Stimulated activated effector memory CD8-positive, alpha-beta T cell treated with anti-CD3 and anti-CD28 coated beads, Interleukin-12 subunit alpha, Interleukin-12 subunit beta, amount 100 ng/mL, for 72 hours (primary cell): ENCODE results near the gene SPDYE2.
A peak's percentile ranks its signal among the peaks of the same experiment; 100 is the strongest.
"Not testable (repeated sequence)": the region's sequence is repeated elsewhere in the genome, so short reads cannot be mapped to it uniquely, and the experiment has no call there.

ENCODE experiments used
- ATAC-seq: fragments of 150-1000 bp; cut with Tn5 transposase; 2 replicates; pipeline ENCODE4 v1.10.0; 2021
- DNase-seq, 2 donors: peaks; one replicate each; pipeline ENCODE4 v3.0.0; 2021 to 2022; ENCODE audit warnings: low spot score in 2 of 2
- H3K27ac Mint-ChIP-seq: one replicate; pipeline ENCODE4 v1.8.0; 2022; ENCODE audit warnings: mild to moderate bottlenecking, mixed read lengths
- H3K36me3 Mint-ChIP-seq: one replicate; pipeline ENCODE4 v1.8.0; 2022; ENCODE audit warnings: mild to moderate bottlenecking, mixed read lengths
- H3K4me1 Mint-ChIP-seq: one replicate; pipeline ENCODE4 v1.8.0; 2022; ENCODE audit warnings: mixed read lengths
- H3K4me3 Mint-ChIP-seq: one replicate; pipeline ENCODE4 v1.8.0; 2022; ENCODE audit warnings: mild to moderate bottlenecking, mixed read lengths
- H3K9me3 Mint-ChIP-seq: one replicate; pipeline ENCODE4 v1.8.0; 2022; ENCODE audit warnings: mixed read lengths

The SPDYE2 gene

DNA sequence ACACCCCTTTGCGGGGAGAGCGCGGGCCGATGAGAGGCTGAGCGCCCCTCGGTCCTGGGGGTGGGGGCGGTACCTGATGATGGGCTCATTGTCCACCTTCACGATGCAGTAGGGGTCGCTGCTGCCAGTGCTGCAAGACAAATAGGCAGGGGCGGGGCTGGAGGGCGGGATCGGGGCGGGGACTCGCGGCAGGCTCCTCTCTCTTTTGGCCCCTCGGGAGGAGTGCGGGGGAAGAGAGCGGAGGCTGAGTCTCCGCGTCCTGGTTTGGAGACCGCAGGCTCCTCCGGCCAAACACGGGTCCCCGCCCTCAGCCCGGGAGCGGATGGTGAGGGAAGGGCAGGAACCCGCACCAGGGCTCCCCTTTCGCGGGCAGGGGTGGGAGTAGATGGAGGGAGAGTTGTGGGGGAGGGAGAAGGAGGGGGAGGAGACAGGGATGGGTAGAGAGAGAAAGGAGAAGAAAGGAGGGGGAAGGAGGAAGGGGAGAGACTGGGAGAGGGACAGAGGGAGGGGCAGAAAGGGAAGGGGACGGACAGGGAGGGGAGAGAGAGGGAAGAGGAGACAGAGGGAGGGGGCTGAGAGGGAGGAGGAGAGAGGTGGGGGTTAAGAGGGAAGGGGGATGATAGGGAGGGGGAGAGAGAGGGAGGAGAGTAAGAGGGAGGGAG is 60.1 kb downstream of the SPDYE2 start:
- not testable (repeated sequence) for H3K36me3 Mint-ChIP-seq, H3K4me3 Mint-ChIP-seq, H3K27ac Mint-ChIP-seq, H3K9me3 Mint-ChIP-seq, DNase-seq, H3K4me1 Mint-ChIP-seq
- ATAC-seq, result peak; percentile 62

DNA sequence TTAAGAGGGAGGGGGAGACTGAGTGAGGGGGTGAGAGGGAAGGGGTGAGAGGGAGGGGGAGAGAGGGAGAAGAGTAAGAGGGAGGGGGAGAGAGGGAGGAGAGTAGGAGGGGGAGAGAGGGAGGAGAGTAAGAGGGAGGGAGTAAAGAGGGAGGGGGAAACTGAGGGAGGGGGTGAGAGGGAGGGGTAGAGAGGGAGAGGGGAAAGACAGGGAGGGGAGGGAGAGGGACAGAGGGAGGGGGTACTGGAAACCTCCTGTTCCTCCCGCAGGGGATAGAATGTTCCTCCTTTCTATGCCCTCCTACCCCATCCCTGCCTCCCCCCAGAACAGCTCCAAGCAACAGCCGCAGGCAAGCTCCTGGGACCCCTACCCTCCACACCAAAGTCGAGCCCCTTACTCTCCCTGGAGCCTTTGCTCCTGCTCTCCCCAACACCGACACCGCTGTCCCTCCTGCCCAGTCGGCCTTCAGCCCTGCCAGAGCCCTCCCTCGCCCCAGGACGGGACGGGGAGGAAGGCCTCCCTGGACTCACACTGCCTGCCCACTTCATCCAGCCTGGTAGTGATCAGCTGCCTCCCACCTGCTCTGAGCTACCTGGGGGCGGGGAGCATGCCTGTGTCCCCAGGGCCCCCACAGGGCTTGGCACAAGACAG is 60.8 kb downstream of the SPDYE2 start:
- ATAC-seq, H3K4me1 Mint-ChIP-seq, H3K9me3 Mint-ChIP-seq, H3K27ac Mint-ChIP-seq, H3K36me3 Mint-ChIP-seq, H3K4me3 Mint-ChIP-seq: not testable (repeated sequence)
- DNase-seq, result peak in 1 of 2 donors; percentile 53
